RWPE1 (cell line): ENCODE results near the gene TNNI3K.

Experiments
- CTCF ChIA-PET: fragments of 350-600 bp; sonication (Branson Sonifier 250); formaldehyde crosslinking; extraction: SDS; loops from one replicate; lab custom pipeline; 2021; lab: Yijun Ruan, JAX
- POLR2A ChIA-PET: fragments of 400-600 bp; formaldehyde crosslinking; extraction: SDS; loops from one replicate; lab custom pipeline; 2020; ENCODE audit warnings: antibody characterized with exemption; ENCODE audit not compliant: low non-redundant PET; lab: Yijun Ruan, JAX
- DNase-seq: peaks from one replicate; pipeline ENCODE4 v3.0.0; 2012; ENCODE audit warnings: low spot score
- H3K27ac ChIP-seq: fragments of 450-650 bp; 2 replicates; pipeline ENCODE4 v1.5.1; 2017
- CTCF ChIP-seq: fragments of 450-650 bp; conservative IDR thresholded peaks from 2 replicates; pipeline ENCODE4 v1.5.1; 2017; ENCODE audit warnings: low read depth, mild to moderate bottlenecking

The TNNI3K gene

DNA sequence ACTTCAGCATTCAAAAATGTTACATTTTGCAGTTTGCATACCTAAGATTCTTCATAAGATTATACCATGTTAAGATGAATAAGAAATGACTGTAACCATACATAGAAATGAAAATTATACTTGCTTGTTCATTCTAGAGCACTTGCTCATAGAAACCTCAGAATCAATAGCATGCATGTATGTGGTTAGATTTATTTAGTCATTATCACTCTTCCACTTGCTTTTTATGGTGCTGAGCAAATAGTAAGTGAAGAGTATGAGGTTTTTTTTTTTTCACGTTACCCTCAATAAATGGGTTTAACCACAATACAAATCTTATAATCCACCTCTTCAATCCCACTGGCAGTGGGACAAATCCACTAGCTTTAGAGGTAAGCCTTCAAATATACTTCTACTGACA lies 192.5 kb downstream of the TNNI3K start:
- no peak for DNase-seq
- CTCF ChIA-PET: interaction anchor here (0.5 kb wide), 1 partner anchor 1815 kb away, joined by 3 read pairs; no protein-coding TSS in a partner anchor
- H3K27ac ChIP-seq: no peak overlapping the region
- POLR2A ChIA-PET: no interaction called here
- TF ChIP-seq CTCF: no peak

- no peak overlapping the region for H3K27ac ChIP-seq
- POLR2A ChIA-PET: no interaction called here
- CTCF ChIA-PET: no interaction called here
- DNase-seq: no peak
- no peak for TF ChIP-seq CTCF
These were observed 194.4 kb downstream of the TNNI3K start for GRCh38 chr1:74429580-74429979.

DNA sequence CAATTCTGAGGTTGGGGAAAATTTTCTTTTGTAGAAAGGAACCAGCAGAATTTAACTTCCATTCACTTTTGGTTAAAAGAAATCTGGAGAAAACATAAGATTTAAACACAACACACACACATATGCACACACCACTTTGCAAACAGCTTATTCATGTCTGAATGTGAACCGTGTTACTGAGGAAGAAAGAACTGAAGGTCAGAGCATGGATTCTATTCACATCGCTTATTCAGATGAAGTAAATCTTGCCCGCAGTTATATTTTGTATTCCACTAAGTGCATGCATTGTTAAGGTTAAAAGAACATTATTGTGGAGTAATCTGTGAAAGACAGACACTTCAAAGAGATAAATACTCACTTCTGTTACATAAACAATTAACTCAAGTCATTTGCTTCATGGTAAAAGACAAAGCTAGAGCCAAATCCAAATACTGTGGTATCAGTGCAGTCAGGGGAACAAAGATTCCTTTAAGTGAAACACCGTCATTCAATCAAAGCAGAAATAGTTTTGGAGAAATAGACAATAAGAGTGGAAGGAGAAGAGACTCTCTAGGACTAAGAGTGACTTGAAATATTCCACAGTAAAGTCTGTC lies 195.3 kb downstream of the TNNI3K start:
- no peak for DNase-seq
- H3K27ac ChIP-seq: no peak overlapping the region
- POLR2A ChIA-PET: no interaction called here
- CTCF ChIA-PET: no interaction called here
- TF ChIP-seq CTCF: no peak

DNA sequence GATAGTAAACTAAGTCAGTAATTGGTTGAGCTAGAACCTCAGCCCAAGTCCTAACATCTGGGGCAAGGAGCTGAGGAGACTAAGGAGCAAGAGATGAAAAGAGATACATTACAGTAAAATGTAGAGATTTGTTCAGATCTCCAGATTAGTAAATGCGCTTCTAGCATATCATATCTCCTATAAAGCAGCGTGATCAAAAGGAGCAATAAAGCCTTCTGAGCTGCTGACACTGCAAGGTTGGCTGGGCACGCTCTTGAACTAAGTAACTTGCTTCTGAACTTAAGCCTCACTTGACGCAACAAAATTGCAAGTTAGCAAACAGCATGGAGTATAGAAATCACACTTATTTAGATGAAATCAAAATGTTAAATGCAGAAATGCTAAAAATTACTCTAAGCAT lies 196.3 kb downstream of the TNNI3K start:
- DNase-seq: no peak
- POLR2A ChIA-PET: no interaction called here
- CTCF ChIA-PET: no interaction called here
- TF ChIP-seq CTCF: no peak
- no peak overlapping the region for H3K27ac ChIP-seq

DNA sequence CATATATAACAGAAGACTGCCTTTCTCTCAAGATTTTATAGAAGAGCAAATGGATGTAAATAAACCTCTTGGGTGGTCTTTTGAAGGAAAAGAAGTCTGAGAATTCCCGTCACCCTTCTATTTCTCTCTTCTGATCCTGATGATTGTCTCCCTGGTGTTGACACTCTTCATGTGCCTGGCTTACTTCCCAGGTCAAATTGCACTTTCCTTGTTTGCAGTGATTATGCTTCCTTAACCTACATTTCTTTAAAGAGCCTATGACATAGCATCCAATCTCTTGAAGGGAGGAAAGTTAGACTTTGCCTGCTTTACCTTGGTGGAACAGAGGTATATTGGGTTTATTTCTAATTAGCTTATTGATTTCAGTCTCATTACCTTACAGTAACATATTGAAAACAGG lies 197.1 kb downstream of the TNNI3K start:
- CTCF ChIA-PET: interaction anchor here (0.7 kb wide), 1 partner anchor 250 kb away, joined by 4 read pairs; no protein-coding TSS in a partner anchor
- POLR2A ChIA-PET: no interaction called here
- no peak for TF ChIP-seq CTCF
- H3K27ac ChIP-seq: no peak overlapping the region
- no peak for DNase-seq

DNA sequence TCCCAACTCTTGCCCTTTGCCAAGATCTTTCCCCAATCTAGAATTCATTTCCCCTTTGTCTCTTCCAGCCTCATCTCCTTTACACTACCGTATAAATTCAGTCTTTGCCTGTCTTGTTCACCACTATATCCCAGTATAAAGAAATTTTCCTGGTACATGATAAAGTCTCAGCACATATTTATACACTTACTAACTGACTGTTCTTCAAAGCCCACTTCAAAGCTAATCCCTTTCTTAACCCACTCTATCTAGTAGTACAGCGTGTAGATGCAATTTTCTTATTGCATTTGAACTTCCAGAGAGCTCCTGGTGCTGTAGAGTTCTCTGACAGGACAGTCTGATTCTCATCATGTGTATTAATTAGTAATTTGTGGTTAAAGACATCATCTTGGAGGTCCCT lies 199.1 kb downstream of the TNNI3K start:
- H3K27ac ChIP-seq: no peak overlapping the region
- DNase-seq: no peak
- no peak for TF ChIP-seq CTCF
- ChIA-PET CTCF (no interaction called here), POLR2A (no interaction called here)
